Measurements from ENCODE around the gene UBTD1. TPM values are rescaled to one million over a fixed set of nuclear protein-coding genes. Genes with fewer than 3 reads are reported as not detected.

Gene UBTD1
- total RNA-seq, 1 experiment from 2014 or later, result 19.0 TPM

DNA sequence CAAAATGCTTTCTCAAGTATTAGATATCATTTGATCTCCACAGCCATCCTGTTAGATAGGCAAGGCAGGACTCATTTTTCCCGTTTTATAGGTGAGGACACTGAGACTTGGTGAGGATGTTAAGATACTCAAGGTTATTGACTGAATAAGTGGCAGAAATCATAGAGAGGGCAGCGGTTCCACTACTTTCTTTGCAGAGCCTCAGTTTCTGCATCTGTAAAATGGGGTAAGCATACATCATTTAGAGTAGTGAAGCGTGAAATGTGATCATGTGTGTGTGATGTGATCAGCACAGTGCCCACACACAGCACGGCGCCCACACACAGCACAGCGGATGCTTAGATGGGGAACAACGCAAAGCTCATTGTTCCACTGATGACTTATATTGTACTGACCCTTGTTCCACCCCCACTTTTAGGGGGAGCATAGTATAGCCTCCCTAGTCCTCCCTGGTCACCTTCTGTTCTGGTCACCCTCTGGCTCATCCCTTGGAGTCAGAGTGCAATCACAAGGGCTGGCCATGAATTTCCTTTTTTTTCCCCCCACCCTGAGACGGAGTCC, 10.5 kb downstream of the UBTD1 start:
- Histone ChIP-seq H3T11ph (ENCODE audit: low read length) (no peak overlapping the region), H2BK12ac (ENCODE audit: insufficient read length, low read depth, low read length) (no peak overlapping the region), H2AK5ac (ENCODE audit: insufficient read length, low read length) (peak overlapping the region; percentile 52), H3K56ac (ENCODE audit: insufficient read length, low read depth, low read length) (no peak overlapping the region), H2BK120ac (ENCODE audit: low read depth, low read length, poor library complexity, severe bottlenecking) (no peak overlapping the region), H3K18ac (ENCODE audit: insufficient read length, low read depth, low read length) (no peak overlapping the region), H3K4me1 (ENCODE audit: insufficient read depth, low read length) (no peaks in the 10 kb centered on the region), H4K20me1 (ENCODE audit: control insufficient read depth, insufficient read depth, insufficient read length) (no peaks in the 10 kb centered on the region), H2BK20ac (ENCODE audit: low read depth, low read length, poor library complexity, severe bottlenecking) (no peak overlapping the region), H4K91ac (ENCODE audit: insufficient read length, low read depth, low read length) (no peak overlapping the region), H2BK5ac (ENCODE audit: insufficient read length, low read length) (no peak overlapping the region), H3K4ac (ENCODE audit: low read depth, low read length) (no peak overlapping the region), H3K27me3 (ENCODE audit: insufficient read depth, low read length) (no peaks in the 10 kb centered on the region), H3K23ac (ENCODE audit: insufficient read length, low read depth, low read length) (no peak overlapping the region), H3K79me1 (ENCODE audit: insufficient read depth, low read depth, low read length, poor library complexity, severe bottlenecking) (no peaks in the 10 kb centered on the region), H2BK15ac (ENCODE audit: low read depth, low read length) (no peak overlapping the region), H4K5ac (ENCODE audit: insufficient read length, low read depth, low read length) (no peak overlapping the region), H3K79me2 (ENCODE audit: insufficient read depth, low read length) (no peaks in the 10 kb centered on the region), H3K14ac (ENCODE audit: insufficient read depth, low read length) (no peak overlapping the region), H2AFZ (ENCODE audit: low read length) (no peak overlapping the region), H4K8ac (replicated peaks; ENCODE audit: insufficient read length, low read depth, low read length) (no peak overlapping the region), H3K4me2 (ENCODE audit: insufficient read depth, insufficient read length, low read length) (no peak overlapping the region), H3K9ac (ENCODE audit: extremely low read depth, insufficient read length, low read length) (no peak overlapping the region), H3K27ac (ENCODE audit: insufficient read length, low read depth, low read length) (no peak overlapping the region), H3K23me2 (ENCODE audit: insufficient read length, low read depth, low read length, poor library complexity, severe bottlenecking) (no peaks in the 10 kb centered on the region), H3K9me3 (ENCODE audit: control insufficient read depth, low read depth, low read length) (no peaks in the 10 kb centered on the region)
- Mint-ChIP-seq H3K27ac (no peak overlapping the region), H3K27me3 (ENCODE audit: low read depth) (no peaks in the 10 kb centered on the region), H3K4me3 (no peak overlapping the region), H3K9me3 (no peaks in the 10 kb centered on the region), H3K4me1 (peaks cover 16 to 25% of the 10 kb centered on the region in 2 experiments), H3K36me3 (ENCODE audit: insufficient read depth in 1 of 3, low read depth in 3 of 3) (no peaks in the 10 kb centered on the region)
- TF ChIP-seq, protein P1, sequence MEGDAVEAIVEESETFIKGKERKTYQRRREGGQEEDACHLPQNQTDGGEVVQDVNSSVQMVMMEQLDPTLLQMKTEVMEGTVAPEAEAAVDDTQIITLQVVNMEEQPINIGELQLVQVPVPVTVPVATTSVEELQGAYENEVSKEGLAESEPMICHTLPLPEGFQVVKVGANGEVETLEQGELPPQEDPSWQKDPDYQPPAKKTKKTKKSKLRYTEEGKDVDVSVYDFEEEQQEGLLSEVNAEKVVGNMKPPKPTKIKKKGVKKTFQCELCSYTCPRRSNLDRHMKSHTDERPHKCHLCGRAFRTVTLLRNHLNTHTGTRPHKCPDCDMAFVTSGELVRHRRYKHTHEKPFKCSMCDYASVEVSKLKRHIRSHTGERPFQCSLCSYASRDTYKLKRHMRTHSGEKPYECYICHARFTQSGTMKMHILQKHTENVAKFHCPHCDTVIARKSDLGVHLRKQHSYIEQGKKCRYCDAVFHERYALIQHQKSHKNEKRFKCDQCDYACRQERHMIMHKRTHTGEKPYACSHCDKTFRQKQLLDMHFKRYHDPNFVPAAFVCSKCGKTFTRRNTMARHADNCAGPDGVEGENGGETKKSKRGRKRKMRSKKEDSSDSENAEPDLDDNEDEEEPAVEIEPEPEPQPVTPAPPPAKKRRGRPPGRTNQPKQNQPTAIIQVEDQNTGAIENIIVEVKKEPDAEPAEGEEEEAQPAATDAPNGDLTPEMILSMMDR (conservative IDR thresholded peaks at IDR 0.05), result no peak
- no CpG with 5 or more reads among the region's 8 CpGs for WGBS (ENCODE audit: extremely low coverage, insufficient read length, low lambda C conversion rate)
- DNase-seq, result no peak
